Endothelial cell of umbilical vein (primary cell): Measurements from ENCODE around the gene HSD17B14. TPM values are rescaled to one million over a fixed set of nuclear protein-coding genes. Genes with fewer than 3 reads are reported as not detected.

Experiments used
- BruUV-seq: library from RNA; stranded (reverse); fragments of 400-500 nt; replicated peaks from 2 replicates; lab custom pipeline; 2021; lab: Mats Ljungman, UMichigan
- CTCF ChIA-PET: fragments of 300-600, 350-600 bp; sonication (Branson Sonifier 250); formaldehyde crosslinking; loops from one replicate; lab custom pipeline; 2021; ENCODE audit warnings: antibody characterized with exemption, inconsistent platforms; lab: Charles Lee
- POLR2A ChIA-PET: fragments of 300-600, 350-600 bp; sonication (Branson Sonifier 250); formaldehyde crosslinking; loops from one replicate; lab custom pipeline; 2021; ENCODE audit warnings: antibody characterized with exemption, inconsistent platforms; lab: Charles Lee
- DNase-seq: peaks from one replicate; pipeline ENCODE4 v3.0.0-alpha.2; 2011; ENCODE audit warnings: low read depth, low spot score
- FAIRE-seq: peaks from 2 replicates; lab custom pipeline; 2011; peaks lifted over from hg19 to GRCh38; lab: Jason Lieb, UNC
- H2AFZ ChIP-seq: 2 replicates; pipeline ENCODE4 v1.6.0; 2012; ENCODE audit warnings: low read depth, low read length, control low read depth, inconsistent platforms
- H3K27ac ChIP-seq: 2 replicates; pipeline ENCODE4 v1.5.1; 2011; ENCODE audit warnings: low read depth, mild to moderate bottlenecking, control low read depth, low read length, moderate library complexity; ENCODE audit not compliant: insufficient read depth
- H3K27me3 ChIP-seq, 2 experiments: 2 replicates each; pipeline versions ENCODE4 v1.6.0 to v1.6.1; 2011; ENCODE audit warnings: low read length in 2 of 2, mixed read lengths in 1 of 2; ENCODE audit not compliant: control insufficient read depth in 2 of 2, insufficient read depth in 2 of 2
- H3K36me3 ChIP-seq, 2 experiments: 2 replicates in 1 of 2; 3 replicates in 1 of 2; pipeline ENCODE4 v1.5.1; 2011; ENCODE audit warnings: low read length in 2 of 2, mild to moderate bottlenecking in 1 of 2, moderate library complexity in 1 of 2; ENCODE audit not compliant: control insufficient read depth in 2 of 2, insufficient read depth in 2 of 2; ENCODE audit errors: extremely low read depth in 1 of 2
- H3K4me1 ChIP-seq: 3 replicates; pipeline ENCODE4 v1.5.1; 2011; ENCODE audit warnings: mild to moderate bottlenecking, low read length; ENCODE audit not compliant: control insufficient read depth, insufficient read depth; ENCODE audit errors: extremely low read depth
- H3K4me2 ChIP-seq: 2 replicates; pipeline ENCODE4 v1.6.1; 2011; ENCODE audit warnings: low read length, control low read depth, mixed read lengths; ENCODE audit not compliant: insufficient read depth
- H3K4me3 ChIP-seq, 3 experiments: fragments of 200-600 bp in 1 of 3; sonication (generic), shearing (Covaris generic) in 1 of 3; replicated peaks in 1 of 3; 2 replicates each; pipeline ENCODE4 v1.5.1; 2011 to 2016; ENCODE audit warnings: control low read depth in 3 of 3, low read length in 3 of 3, mild to moderate bottlenecking in 2 of 3, inconsistent platforms in 1 of 3, low read depth in 1 of 3, moderate library complexity in 1 of 3; ENCODE audit not compliant: insufficient read depth in 1 of 3
- H3K79me2 ChIP-seq: 2 replicates; pipeline ENCODE4 v1.6.0; 2012; ENCODE audit warnings: low read length, inconsistent platforms; ENCODE audit not compliant: control insufficient read depth, insufficient read depth
- H3K9ac ChIP-seq: replicated peaks from 2 replicates; pipeline ENCODE3; 2011; ENCODE audit warnings: low read length, control low read depth; ENCODE audit not compliant: insufficient read depth; ENCODE audit errors: extremely low read depth
- H3K9me1 ChIP-seq: replicated peaks from 3 replicates; pipeline ENCODE4 v1.6.0; 2011; ENCODE audit warnings: mild to moderate bottlenecking, low read length; ENCODE audit not compliant: control insufficient read depth, insufficient read depth; ENCODE audit errors: extremely low read depth
- H3K9me3 ChIP-seq: replicated peaks from 2 replicates; pipeline ENCODE4 v1.5.1; 2012; ENCODE audit warnings: low read length, inconsistent platforms; ENCODE audit not compliant: control insufficient read depth, insufficient read depth
- H4K20me1 ChIP-seq: replicated peaks from 2 replicates; pipeline ENCODE3; 2011; ENCODE audit warnings: mild to moderate bottlenecking, low read length; ENCODE audit not compliant: control insufficient read depth, insufficient read depth; ENCODE audit errors: extremely low read depth
- CTCF ChIP-seq, 2 donors: IDR thresholded peaks; 1 replicate in 1 of 2; 2 replicates in 1 of 2; pipeline ENCODE4 v1.5.1; 2011; ENCODE audit warnings: low read length in 2 of 2, mild to moderate bottlenecking in 2 of 2, moderate library complexity in 2 of 2, control low read depth in 1 of 2, inconsistent platforms in 1 of 2, low read depth in 1 of 2; ENCODE audit not compliant: insufficient read depth in 1 of 2; ENCODE audit errors: extremely low read depth in 1 of 2
- EZH2 ChIP-seq: IDR thresholded peaks from 2 replicates; pipeline ENCODE4 v1.6.1; 2012; ENCODE audit warnings: borderline replicate concordance, low read depth, mild to moderate bottlenecking, moderate library complexity, low read length, inconsistent platforms; ENCODE audit not compliant: severe bottlenecking
- FOS ChIP-seq: IDR thresholded peaks from 2 replicates; pipeline ENCODE4 v1.6.1; 2011; ENCODE audit warnings: mild to moderate bottlenecking, low read length, moderate library complexity, borderline replicate concordance; ENCODE audit not compliant: insufficient read depth
- GATA2 ChIP-seq: IDR thresholded peaks from 2 replicates; pipeline ENCODE4 v1.7.0; 2011; ENCODE audit warnings: low read depth, mild to moderate bottlenecking, moderate library complexity, mixed read lengths, low read length; ENCODE audit not compliant: insufficient read length, insufficient read depth
- JUN ChIP-seq: IDR thresholded peaks from 2 replicates; pipeline ENCODE4 v1.6.1; 2011; ENCODE audit warnings: borderline replicate concordance, low read depth; ENCODE audit not compliant: insufficient read length, insufficient read depth
- MAX ChIP-seq: IDR thresholded peaks from 2 replicates; pipeline ENCODE4 v1.6.1; 2011; ENCODE audit not compliant: insufficient read depth, insufficient read length
- MYC ChIP-seq: IDR thresholded peaks from one replicate; pipeline ENCODE4 v1.6.1; 2011; ENCODE audit warnings: mild to moderate bottlenecking, low read depth, low read length
- POLR2A ChIP-seq: IDR thresholded peaks from 2 replicates; pipeline ENCODE4 v1.6.1; 2012; ENCODE audit warnings: low read depth, mild to moderate bottlenecking, control low read depth, low read length
- POLR2AphosphoS5 ChIP-seq: IDR thresholded peaks from 2 replicates; pipeline ENCODE4 v1.6.1; 2012; ENCODE audit warnings: low read depth, mild to moderate bottlenecking, control low read depth, low read length, moderate library complexity; ENCODE audit not compliant: insufficient read depth
- dilution Hi-C: fragments of 300-500 bp; cut with MboI; formaldehyde crosslinking; loops from one replicate; pipeline ENCODE4 v1.15.0; 2019; ENCODE audit warnings: low sequenced_read_pairs; ENCODE audit not compliant: extremely low pct_ligation_motif_present
- intact Hi-C: fragments of 100-400 bp; cut with micrococcal nuclease; formaldehyde crosslinking; loops from one replicate; pipeline ENCODE4 v1.10.0; 2022
- polyA plus RNA-seq, 4 experiments: library from polyadenylated mRNA; depleted of rRNA in 3 of 4; stranded (reverse) in 3 of 4; unstranded in 1 of 4; fragments of >200 nt; gene quantifications; 2 replicates each; pipeline versions ENCODE4 v1.2.1 to v1.2.3, GENCODE V29; 2011 to 2012; ENCODE audit warnings: missing spikeins in 1 of 4
- total RNA-seq: library from RNA; stranded (reverse); gene quantifications from 2 replicates; pipeline ENCODE4 v1.2.3, GENCODE V29; 2021

Gene HSD17B14
- total and polyA plus RNA-seq, 2 donors (not counting 3 experiments of a cell fraction or from before 2014, with no cell fraction given), result 20.9 to 46.3 TPM

GRCh38 chr19:48802623-48803022, 33.7 kb downstream of the HSD17B14 start:
- Histone ChIP-seq H3K79me2 (no peaks in the 10 kb centered on the region), H3K9me3 (no peaks in the 10 kb centered on the region), H4K20me1 (no peaks in the 10 kb centered on the region), H3K4me3 (no peak overlapping the region), H3K4me2 (no peak overlapping the region), H3K27me3 (no peaks in the 10 kb centered on the region), H2AFZ (no peak overlapping the region), H3K9me1 (no peaks in the 10 kb centered on the region), H3K27ac (no peak overlapping the region), H3K36me3 (no peaks in the 10 kb centered on the region), H3K4me1 (no peaks in the 10 kb centered on the region), H3K9ac (no peak overlapping the region)
- intact Hi-C loops (no loop called here), dilution Hi-C loops (no loop called here)
- ChIA-PET CTCF (interaction anchor here (1.2 to 2.8 kb wide), 4 partner anchors 11 to 40 kb away, joined by 4 to 12 read pairs (median 6); partner anchors contain the start of gene HSD17B14), POLR2A (no interaction called here)
- DNase-seq, result no peak
- TF ChIP-seq EZH2 (no peak), CTCF (IDR thresholded peaks at IDR 0.05; ENCODE audit: extremely low read depth in 1 of 2, insufficient read depth in 1 of 2, low read depth in 1 of 2, low read length in 2 of 2) (no peak), JUN (no peak), MAX (no peak), POLR2AphosphoS5 (no peak), MYC (no peak), POLR2A (no peak), FOS (no peak), GATA2 (no peak)
- no TSS peak for BruUV-seq
- FAIRE-seq, result no peak
